NCI-H526 treated with DMSO at 0.1 percent for 48 hours (cell line): ENCODE measurements around the gene MT1H.
"Not testable (repeated sequence)": the region's sequence is repeated elsewhere in the genome, so short reads cannot be mapped to it uniquely, and the experiment has no call there.

ENCODE experiments used
- DNase-seq: peaks from one replicate; lab custom pipeline; 2025; lab: John Stamatoyannopoulos, UW

MT1H gene

DNA sequence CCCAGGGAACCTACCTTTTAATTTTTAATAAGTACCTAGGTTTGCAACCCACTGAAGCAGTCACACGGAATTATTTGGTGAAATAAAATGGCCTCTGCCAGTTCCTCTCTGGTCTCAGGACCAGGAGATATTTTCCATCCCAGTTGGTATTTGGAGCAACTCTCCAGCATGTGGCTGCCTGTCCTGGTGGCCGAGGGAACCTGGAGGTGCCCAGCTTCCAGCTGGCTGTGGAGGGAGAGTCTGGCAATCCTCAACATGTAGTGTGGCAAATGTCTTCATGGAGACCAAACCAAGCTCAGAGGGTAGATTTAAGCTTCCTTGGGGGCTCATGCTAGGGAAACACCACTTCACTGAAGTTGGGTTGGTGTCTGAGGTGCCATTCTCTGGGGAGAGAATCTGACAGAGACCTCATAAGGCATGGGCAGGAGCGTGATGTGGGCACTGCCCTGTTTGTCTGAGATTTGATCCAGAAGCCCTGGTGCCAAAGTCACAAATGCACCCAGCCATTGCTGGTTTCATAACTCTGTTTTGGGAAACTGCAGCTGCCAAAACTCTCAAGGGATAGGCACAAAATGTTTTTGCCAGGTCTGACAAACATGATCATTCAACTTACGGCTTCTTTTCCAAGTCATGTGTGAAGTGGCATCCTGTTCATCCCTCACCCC lies 15.4 kb downstream of the MT1H start:
- no peak for DNase-seq

DNA sequence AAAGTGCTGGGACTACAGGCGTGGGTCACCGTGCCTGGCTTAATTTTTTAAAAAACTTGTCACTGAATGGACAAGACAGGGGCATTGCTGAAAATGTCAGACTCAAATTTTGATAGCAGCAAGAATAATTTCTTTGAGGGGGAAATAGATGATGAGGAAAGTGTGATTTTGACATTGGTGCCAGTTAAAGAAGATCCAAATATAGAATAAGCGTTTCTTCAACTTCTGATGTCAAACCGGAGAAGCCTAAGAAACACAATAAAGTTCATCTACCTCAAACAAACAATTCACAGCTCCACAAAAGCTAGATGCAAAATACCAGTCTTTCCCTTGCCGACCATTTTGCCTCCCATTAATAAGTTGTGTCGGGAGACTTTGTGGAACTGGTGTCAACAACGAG lies 17.1 kb downstream of the MT1H start:
- DNase-seq: no peak

DNA sequence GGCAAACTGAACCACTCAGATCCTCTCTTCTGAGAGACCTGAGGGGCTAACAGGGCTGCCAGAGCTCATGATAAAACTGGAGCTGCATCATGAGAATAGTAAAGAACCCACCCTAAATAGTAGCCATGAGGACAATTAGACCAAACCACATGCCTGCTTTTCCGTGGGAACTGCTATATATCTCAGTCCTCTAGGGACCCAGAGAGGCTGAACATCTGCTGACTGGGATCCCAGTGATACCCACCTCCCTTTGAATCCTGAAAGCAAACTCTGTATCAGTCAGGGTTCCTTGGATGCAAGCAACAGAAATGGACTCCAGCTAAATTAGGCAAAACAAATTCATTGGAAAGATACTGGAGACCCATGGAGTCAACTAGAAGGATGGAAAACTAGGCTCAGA lies 19.1 kb downstream of the MT1H start:
- DNase-seq: no peak

DNA sequence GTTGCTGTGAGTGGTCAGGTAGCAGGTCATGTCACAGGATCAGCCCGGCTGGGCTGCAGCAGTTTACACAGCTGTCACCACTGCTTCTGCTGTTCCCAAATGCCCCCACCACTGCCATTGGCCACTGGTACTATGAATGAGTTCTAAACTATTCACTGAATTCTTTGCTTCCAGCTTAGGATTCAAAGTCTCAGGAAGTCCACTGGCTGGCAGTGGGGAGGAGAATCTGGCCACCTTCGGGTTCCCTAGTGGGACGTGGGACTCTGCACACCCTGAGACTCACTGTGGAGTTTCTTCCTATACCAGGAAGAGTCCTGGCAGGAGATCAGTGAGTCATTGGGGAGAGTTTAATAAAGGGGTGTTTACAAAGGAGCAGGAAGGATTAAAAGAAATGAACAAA lies 19.6 kb downstream of the MT1H start:
- DNase-seq: no peak

DNA sequence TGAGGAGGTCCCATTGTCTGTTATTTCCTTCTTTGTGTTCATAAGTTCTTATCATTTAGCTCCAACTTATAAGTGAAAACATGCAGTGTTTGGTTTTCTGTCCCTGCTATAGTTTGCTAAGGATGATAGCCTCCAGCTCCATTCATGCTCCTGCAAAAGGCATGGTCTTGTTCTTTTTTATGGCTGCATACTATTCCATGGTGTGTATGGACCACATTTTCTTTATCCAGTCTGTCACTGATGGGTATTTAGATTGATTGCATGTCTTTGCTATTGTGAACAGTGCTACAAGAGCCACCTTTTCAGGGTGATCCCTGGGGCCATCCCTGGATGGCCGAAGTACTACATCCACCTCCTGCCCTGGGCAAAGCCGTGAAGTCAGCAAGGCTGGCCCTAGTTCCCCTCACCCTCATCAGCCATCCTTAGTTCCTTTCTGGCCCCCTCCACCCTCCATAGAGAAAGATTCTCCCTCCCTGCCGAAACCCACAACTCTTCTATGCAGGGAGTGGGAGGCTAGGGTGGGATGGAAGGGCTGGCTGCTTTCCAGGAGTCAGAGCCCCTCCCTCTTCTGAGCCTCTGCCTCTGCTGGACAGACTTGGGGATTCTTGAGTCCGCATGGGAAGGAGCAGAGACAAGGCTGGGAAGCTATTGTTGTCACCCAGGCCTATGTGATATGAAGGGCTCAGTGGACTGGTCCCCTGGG lies 21.0 kb downstream of the MT1H start:
- DNase-seq: no peak

DNA sequence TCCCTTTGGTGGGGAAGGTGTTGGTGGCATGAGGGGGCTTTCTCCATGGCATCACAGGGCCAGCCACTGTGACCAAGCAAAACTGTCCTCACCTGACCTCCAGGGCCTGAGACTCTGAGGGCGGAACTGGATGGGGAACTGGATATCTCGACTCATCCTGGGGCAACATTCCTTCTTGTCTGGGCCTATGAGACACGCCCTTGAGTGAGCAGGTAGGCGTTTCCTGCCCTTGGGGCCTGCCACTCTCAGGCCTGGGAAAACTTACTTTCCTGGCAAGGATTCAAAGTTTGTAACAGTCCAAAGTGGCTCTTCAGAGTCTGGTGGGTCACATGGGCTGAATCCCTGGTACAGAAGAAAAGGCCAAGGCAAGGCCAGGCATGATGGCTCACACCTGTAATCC lies 22.3 kb downstream of the MT1H start:
- no peak for DNase-seq

DNA sequence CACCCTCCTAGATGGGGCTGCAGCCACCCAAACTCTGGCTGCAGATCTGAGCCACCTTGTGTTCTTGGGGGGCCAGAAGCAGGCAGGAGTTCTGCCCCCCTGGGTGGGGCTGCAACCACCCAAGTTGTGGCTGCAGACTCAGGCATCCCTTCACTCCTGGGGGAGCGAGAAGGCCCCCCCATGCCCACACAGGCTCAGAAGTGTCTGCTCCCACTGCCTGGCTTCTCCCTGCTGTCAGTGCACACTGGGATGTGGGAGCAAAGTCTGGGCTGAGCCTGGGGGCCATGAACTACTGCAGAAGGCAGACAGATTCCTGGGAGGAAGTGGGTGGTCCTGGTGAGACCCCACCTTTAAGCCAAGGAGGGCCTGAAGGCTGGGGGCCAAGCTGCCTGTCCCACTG lies 25.6 kb downstream of the MT1H start:
- no peak for DNase-seq

DNA sequence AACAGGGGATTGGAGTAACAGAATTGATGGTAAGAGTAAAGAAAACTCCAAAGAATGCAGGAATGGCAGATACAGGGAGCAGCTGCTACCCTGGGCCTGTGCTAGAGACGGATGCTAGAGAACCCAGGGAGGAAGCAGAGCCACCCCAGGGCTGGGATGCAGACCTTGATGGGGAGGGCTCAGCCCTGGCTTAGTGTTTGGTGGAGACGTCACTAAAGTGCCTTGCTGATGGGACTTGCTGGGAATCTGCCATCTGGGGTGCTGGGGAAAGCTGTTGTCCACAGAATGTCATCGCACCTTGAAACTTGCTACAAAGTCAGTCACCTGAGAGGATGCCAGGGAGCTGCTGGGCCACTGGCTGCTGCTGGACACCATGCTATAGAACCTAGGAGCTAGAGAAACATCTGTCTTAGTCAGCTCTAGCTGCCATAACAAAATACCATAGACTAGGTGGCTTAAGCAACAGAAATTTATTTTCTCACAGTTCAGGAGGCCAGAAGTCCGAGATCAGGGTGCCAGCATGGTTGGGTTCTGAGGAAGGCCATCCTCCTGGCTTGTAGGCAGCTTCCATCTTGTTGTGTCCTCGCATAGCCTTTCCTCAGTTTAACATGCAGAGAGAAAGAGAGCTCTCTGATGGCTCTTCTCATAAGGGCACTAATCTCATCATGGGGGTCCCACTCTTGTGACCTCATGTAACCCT lies 28.0 kb downstream of the MT1H start:
- no peak for DNase-seq

DNA sequence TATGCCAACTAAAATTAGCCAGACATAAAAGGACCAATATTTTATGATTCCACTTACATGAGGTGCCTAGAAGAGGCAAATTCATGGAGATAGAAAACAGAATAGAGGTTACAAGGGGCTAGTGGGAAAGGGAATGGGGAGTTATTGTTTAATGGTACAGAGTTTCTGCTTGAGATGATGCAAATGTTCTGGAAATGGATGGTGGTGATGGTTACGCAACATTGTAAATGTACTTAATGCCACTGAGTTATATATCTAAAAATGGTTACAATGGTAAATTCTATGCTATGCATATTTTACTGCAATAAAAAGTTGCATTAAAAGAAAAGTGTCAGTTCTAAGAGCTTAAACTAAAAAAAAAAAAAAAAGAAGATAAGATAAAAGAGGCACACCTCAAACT lies 30.6 kb downstream of the MT1H start:
- no peak for DNase-seq

DNA sequence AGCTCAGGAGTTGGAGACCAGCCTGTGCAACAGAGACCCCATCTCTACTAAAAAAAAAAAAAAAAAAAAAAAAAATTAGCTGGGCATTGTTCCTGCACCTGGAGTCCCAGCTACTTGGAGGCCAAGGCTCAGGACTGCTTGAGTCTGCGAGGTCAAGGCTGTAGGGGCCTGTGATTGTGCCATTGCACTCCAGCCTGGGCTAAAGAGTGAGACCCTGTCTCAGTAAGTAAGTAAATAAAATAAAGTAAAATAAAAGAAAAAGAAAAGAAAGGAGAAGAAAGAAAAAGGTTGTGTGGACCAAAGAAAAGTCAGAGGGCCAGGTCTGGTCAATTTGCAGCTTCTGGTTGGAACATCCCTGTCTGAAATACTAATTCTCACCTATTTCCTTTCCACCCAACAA lies 31.0 kb downstream of the MT1H start:
- DNase-seq: no peak

DNA sequence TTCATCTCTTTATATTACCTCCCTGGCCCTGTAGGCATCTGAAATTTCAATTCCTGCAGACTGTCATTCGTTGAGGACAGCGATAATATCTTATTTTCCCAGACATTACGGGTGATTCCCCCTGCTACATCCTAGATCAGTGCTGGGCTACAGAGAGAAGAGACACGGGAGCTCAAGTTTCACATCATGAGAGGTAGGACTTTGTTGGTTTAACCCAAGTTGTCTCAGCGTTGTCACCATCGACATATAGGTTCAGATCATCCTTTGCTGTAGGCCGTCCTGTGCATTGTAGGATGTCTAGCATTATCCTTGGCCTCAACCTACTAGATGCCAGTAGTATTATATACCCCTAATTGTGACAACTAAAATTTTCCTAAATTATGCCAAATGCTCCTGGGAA lies 31.9 kb downstream of the MT1H start:
- DNase-seq: no peak

DNA sequence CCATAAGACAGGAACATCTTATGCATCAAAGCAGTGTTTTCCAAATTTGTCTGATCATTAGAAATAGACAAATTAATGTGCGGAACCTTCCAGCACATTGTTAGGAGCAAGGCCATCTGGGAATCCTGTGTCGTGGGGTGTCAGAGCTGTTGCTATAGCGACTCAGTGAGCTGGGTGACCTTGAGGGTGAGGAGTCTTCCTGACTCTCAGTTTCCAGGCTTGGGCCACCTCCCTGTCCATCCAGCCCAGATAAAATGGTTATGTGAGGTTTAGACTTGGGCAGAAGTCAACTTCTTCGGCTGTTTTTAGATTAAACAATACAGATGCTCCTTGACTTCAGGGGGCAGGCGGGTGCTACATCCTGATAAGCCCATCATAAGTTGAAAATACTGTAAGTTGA lies 33.2 kb downstream of the MT1H start:
- DNase-seq: no peak

DNA sequence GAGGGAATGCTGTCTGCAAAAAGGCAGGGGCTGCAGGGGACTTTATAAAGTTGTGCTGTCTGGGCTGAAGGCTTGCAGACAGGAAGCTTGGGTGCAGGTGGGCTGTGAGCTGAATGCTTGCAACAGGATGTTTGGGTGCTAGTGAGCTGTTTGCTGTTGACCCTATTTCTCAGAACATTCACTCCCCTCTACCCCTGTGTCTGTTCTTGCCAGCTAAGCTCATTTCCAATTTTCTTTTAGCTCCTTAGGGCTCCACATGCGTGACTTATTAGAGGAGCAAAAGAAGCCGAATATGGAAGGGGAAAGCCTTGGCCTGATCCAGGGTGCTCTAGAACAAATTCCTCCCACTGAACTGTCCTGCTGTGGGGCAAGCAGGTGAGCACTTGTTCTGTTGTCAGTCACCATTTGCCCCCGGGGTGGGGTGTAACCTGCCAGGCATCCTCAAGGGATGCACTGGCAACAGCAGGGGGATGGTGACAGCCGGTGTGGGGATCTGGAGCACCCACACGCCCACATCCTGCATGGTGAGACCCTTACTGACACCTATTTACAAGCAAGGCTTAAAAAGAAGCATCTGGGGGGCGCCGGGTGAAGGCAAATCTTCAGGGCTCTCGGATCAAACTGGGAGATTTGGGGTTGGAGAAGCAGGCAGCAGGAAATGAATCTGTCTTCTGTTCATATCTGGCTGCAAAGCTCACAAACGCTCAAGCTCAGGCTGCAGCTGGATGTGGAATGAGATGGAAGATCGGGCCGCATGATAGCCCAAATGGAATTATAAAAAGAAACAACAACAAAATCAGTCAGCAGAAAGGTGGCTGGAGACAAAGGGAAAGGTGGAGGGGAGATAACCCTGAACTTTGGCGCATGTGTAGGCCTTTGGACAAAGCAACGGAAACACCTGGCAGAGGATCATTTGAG lies 39.2 kb downstream of the MT1H start:
- no peak for DNase-seq

DNA sequence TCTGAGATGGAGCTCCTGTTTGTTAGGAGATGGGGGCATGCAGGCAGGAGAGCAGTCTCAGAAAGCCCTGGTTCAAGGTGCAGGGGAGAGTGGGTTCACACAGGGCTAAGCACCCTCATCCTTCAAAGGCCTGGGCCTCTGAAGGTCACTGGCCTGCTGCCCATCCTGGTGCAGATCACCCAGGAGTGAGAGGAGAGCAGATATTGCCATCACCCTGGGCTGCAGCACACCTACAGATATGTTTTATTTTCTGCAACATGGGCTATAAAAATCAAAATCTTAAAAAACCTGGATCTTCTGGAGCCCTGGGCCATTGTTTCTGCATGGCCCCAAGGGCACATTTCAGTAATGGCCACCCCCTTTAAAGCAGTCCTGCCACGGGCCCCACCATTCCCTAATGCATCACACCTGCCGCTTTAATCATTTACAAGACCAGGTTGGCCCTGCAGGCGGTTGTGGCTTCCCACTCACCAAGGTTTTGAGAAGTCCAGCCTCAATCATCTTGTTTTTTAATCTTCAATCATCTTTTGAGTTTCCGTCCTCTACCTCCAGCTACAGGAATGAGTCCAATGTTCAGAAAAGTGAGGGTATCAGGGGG lies 39.9 kb downstream of the MT1H start:
- no peak for DNase-seq

DNA sequence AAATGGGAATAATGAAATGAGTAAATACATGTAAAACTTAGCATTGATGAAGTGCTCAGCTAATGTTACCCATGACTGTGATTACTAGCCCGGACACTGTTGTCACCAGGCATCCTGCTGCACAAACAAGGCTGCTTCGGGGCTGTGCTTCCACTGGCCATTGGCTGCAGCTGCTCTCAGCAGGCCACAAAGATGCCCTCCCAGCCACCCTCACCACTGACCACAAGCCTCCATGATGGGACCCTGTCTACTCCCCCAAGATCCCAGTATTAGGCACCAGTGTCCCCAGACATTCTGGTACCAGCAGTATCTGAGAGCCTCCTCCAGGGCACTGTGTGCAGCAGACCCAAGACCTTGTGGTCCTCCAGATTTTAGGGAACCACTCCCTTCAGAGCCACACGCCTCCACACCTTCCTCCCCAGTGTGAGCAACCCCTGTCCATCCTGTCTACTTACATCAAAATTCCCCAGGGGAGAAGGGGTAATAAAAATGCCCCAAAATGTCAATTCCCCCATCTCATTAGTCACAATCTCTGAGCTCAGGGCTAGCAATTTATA lies 40.6 kb downstream of the MT1H start:
- no peak for DNase-seq

DNA sequence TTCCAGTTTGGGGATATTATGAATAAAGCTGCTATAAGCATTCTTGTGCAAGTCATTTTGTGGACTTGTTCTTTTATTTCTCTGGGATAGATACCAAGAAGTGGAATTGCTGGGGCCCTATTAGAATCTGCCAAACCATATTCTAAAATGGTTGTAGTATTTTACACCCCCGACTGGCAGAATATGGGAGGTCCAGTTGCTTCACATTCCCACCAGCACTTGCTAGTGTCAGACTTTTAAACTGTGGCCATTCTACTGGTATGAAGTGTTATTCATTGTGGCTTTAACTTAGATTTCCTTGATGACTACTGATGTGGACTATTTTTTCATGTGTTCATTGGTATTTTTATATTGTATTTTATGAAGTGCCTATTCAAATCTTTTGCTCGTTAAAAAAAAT lies 42.2 kb downstream of the MT1H start:
- no peak for DNase-seq

DNA sequence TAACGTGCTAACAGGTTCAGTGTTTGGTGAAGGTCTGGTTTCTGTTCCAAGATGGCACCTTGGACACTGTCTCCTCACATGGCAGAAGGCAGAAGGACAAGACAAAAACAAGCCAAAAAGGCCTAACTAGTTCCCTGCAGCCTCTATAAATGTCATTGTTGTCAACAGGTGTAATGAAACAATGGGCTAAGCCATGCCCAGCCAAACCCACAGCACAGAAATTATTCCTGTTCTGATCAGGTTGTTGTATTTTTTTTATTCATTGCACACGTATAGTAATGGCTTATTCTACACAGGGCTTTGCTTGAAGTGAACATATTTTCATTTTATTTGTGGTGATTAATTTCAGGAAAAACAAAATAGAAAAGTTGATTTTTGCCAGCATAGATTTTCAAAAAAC lies 44.2 kb downstream of the MT1H start:
- no peak for DNase-seq

DNA sequence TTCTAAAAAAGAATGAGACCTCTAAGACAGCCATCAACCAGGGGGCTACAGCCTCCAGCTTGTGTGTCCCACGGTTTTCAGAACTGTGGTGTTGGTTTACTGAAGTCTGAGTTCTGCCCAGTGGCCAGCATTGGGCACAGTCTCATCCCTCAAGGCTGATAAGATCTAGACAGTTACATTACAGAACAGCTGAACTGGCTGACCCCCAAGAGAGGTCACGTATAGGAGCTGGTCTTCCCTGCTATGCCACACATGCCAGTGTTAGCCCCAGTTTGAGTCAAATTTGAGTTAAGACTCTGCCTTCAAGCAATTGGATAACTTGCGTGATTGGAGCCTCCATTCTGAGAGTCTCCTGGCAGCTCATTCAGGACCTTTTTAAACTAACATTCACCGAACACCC lies 45.5 kb downstream of the MT1H start:
- DNase-seq: no peak

DNA sequence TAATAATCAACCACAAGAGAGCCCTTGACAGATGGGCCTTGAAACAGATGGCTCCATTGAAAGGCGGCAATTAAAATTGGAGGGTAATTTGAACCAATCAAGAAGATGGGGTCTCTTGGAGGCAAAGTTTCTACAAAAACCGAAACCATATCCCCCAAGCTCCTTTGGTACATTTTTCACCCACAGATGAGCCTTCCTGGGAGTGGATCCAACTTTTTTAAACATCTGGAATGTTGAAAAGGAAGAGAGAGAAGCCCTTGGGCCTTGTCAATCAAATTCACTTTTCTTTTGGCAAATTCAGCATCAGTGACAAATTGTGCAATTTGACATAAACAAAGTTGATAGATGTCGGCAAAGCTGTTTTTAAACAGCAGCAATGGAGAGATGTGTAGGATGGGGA lies 47.1 kb downstream of the MT1H start:
- DNase-seq: no peak

DNA sequence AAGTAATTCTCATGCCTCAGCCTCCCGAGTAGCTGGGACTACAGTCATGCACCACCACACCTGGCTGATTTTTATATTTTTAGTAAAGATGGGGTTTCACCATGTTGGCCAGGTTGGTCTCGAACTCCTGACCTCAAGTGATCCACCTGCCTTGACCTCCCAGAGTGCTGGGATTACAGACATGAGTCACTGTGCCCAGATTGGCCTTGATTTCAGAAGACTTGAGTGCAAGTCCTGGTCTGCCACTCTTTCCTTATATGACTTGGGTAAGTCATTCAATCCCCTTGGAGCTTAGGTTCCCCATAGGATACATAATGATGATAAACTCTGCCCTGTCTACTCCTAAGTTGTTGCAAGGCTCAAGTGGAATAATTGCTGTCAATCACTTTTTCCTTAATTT lies 47.9 kb downstream of the MT1H start:
- not testable (repeated sequence) for DNase-seq
